ENCODE data around the gene DDX51.
"Not testable (repeated sequence)": the region's sequence is repeated elsewhere in the genome, so short reads cannot be mapped to it uniquely, and the experiment has no call there.

DDX51 gene

DNA sequence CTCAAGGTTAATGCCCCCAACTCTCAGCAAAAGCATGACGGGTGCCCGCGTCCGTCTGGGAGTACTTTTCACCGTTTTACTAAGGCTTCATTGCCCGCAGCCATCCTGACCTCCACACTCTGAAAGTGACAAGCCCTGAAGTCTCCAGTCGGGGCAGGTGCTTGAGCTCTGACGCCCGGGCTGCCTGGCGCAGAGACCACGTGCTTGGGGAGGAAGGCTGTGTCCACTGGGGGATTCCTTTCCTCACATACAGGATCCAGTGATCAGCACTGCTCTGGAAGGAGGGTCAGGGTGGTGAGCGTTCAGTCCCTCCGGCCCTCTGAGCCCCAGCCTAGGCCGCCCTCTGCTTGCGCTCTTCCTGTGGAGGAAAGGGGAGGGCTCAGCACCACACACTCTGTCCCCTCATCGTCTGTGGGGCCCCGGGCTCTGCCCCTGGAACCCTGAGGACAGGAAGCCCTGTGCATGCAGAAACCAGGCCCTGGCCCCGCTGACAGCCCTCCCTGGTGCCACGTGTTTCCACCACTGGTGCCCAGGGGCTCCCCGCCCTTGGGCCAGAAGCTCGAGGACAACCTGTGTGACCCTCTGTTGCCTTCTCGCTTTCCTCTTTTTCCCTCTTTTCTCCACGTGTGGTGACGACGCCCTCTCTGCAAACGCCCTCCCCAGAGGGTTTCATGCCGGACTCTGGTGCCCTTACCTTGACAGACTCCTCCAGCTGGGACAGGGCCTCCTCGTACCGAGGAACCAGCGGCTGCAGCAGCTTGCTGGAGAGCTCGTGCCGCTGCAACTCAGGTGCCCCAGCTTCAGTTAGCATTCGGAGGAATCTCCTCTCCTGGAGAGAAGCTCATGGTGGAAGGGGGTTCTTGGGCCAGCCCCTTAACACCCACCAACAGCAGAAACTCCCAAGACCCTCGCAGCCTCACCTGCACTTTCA lies 4.9 kb downstream of the DDX51 start:
- DNase-seq = no peak

- peak in 1 of 2 experiments; percentile 22 for DNase-seq
Measured at GRCh38 chr12:132137483-132138125, 6.5 kb downstream of the DDX51 start.

DNA sequence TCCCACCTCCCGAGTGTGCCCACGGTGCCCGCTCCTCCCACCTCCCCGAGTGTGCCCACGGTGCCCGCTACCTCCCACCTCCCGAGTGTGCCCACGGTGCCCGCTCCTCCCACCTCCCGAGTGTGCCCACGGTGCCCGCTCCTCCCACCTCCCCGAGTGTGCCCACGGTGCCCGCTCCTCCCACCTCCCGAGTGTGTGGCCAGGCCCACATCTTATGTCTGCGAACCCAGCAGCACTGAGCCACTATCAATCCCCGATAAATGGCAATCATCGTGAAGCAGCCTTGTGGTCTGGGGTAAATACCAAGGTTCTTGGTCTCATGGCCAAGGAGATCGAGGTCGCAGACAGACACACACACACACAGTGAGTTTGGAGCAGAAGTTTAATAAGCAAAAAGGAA lies 7.9 kb downstream of the DDX51 start:
- not testable (repeated sequence) for DNase-seq

GRCh38 chr12:132134653-132135183 lies 9.4 kb downstream of the DDX51 start:
- not testable (repeated sequence) for DNase-seq

- peak in 1 of 2 experiments; percentile 59 for DNase-seq
Measured at GRCh38 chr12:132133952-132134652, 10.0 kb downstream of the DDX51 start.

DNA sequence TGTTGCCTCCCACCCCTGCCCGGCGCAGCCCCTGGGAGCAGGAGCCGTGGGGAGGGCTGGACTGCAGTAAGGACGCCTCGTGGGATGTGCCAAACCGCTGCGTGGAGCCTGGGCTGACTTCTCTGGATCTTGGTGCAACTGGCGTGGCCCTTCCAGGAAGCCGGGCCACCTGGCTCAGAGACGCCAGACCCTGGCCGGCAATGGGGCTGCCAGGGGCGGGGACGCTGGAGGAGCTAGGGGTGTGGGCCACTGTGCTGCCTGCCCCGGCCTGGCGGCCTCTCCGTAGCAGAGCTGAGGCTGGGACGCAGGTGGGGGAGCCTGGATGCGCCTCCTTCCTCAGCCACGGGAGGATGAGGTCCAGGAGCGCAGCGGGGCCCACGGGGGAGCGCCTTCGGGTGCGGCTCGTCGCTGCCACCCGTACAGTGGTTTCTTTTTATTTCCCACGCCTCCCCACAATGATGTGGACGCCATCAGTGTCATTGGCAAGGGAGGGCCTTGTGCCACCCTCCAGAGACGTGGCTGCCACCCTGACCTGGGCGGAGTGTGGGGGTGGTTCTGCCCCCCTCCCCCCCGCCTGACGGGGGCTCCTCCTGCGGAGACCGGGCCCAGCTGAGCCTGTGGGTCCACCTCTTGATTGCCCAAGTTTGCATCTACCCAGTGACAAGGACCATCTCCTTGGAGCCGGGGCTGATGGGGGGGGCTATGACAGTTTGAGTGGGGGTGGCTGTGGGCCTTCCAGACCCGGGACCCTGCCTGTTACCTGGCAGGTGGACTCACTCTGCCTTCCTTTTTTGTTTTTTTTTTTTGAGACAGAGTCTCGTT lies 11.3 kb downstream of the DDX51 start:
- no peak for DNase-seq

DNA sequence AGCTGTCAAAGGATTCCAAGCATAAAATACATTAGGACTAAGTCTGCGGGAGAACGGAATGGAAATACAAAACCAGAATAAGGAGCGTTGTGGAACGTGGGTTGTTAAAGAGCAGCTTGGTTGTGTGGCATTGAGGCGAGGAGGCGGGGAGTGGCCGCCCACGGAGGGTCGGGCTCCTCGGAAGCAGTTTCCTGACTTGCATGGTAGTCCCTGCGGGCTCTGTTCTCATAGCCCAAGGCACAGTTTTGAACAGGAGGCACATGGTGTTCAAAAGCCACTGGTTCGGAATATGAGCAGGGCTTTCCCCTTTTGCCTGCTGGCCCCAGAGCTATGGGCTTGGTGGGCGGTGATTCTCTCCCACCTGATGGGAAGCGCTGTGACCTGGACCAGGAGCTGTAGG lies 12.2 kb downstream of the DDX51 start:
- no peak for DNase-seq

- no peak for DNase-seq
Measured at GRCh38 chr12:132131229-132131628, 12.9 kb downstream of the DDX51 start.

DNA sequence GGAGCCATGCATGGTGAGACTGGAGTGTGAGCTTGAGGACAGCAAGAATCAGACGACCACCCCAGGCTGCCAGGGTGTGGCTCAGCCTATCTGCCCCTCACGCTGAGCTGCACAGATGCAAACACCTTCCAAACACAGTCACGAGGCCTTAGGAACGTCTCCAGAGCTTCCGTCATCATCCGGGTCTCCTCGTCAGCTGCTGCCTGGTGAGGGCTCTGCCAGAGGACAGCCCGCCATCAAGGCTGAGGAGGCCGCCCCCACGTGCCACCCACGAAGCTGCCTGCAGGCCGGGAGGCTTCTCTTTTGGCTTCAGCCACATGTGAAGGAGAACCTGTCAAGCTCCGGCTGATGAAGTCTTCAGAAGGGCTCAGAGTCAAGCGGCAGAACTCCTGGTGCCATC lies 13.4 kb downstream of the DDX51 start:
- no peak for DNase-seq

DNA sequence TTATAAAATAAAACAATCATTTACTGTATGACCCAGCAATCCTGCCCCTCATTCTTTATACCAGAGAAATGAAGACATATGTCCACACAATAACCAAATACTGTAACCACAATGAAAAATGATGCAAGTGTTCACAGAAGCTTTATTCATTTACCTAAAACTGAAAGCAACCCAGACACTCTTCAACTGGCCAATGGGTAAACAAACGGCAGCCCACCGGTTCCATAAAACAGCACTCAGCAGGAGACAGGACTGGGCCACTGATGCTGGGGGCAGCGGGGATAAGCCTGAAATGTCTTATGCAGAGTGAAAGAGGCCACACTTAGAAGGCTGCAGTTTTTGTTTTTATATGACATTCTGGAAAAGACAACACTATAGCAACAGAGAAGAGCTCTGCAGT lies 15.1 kb downstream of the DDX51 start:
- DNase-seq = peak; percentile 67 to 81

GRCh38 chr12:132127041-132127440 lies 17.1 kb downstream of the DDX51 start:
- DNase-seq = no peak

DNA sequence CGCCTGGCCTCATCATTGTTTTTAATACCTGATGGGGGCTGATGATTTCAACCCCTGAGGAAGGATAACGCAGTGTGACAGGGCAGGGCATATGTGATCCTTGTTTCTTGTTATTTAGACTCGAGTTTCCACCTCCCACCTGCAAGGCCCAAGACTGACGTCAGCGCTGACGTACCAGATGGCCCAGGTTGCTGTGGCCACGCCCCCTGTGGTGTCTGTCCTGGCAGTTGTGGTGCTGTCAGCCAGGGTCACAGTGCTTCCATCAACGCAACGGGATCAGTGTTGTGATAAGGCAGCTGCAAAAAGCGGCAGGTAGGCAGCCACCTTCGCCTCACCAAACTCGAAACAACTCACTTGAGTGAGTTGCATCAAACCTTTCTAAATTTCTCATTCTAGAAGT lies 18.4 kb downstream of the DDX51 start:
- DNase-seq = no peak

DNA sequence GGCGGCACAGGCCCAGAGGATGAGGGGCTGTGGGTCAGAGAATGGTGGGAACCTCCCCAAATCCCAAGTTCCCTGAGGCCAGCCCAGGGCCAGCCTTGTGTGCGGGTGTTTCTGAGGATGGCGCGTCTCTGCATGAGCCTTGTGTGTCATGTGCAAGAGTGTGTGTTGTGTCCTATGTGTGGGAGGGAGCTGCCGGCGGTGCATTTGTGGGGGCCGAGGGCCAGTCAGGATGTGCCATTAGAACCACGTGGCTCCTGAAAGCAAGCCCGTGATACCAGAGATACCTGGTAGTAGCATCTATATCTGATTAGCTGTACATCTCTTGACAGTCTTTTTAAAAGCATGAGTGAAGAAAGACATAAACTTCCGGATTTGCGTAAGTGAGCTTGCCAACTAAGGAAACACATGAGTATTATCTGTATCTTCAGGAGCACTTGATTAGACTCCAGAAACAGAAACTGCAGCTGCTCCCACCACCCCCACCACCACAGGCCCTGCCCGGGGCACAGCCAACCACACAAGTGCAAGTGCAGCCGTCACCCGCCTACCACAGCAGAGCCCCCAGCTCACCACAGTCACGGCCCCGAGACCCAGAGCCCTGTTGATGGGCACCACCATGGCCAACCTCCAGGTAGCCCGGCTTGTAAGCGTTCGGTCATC lies 19.2 kb downstream of the DDX51 start:
- DNase-seq = no peak

DNA sequence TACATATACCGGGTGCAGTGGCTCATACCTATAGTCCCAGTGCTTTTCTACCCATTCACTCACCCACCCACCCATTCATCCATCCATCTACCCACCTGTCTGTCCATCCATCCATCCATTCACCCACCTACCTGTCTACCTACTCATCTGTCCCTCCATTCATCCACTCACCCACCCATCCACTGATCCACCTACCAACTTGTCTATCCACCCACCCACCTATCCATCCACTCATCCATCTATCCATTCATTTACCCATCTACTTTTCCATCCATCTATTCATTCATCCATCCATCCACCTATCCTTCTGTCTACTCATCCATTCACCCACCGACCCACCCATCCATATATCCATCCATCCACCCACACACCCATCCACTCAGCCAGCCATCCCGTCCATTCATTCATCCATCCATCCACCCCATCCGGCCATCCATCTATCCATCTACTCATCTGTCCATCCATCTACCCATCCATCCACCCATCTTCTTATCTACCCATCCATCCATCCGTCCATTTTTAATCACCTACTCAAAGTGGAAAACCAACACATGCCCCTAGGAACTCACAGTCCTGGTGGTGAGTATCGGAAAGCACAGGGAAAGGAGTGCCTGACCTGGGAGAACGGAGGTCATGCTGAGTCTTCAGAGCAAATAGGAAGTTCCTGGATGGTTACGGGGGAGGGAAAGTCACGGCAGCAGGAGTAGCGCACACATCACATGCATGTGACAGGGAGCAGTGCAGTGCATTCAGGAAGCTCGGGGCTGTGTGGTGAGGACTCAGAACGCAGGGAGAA lies 20.0 kb downstream of the DDX51 start:
- no peak for DNase-seq

DNA sequence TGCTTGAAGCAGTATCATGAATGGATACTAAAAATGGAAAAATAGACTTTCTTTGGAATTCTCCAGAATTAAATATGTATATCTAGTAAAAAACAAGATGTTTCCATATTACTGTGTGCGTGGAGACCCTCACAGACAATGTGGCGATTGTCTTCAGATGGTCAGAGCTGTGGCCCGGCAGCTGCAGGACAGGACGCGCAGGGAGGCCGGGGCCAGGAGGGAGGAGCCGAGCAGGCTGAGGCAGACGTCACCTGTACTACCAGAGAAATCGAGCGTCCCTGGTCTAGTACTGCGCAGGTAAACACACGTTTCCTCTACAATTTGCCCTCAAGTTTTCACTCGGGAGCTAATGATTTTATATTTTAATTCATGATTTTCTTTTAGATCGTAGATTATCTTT lies 22.8 kb downstream of the DDX51 start:
- peak; percentile 87 to 89 for DNase-seq

DNA sequence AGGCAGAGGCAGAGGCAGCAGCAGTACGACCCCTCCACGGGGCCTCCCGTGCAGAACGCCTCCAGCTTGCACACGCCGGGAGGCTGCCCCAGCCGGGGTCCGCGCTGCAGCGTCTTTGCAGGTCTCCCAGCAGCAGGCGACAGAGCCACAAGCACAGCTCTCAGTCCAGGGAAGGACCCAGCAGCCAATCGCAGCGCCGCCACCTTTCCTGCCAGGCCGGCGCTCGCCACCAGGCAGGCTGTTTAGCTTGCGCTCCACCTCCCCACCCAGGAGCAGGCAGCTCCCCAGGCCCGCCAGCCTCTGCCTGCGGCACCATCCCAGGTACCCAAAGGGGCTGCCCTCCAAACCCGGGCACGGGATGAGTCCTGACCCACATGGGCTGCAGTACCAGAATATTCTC lies 25.2 kb downstream of the DDX51 start:
- no peak for DNase-seq

DNA sequence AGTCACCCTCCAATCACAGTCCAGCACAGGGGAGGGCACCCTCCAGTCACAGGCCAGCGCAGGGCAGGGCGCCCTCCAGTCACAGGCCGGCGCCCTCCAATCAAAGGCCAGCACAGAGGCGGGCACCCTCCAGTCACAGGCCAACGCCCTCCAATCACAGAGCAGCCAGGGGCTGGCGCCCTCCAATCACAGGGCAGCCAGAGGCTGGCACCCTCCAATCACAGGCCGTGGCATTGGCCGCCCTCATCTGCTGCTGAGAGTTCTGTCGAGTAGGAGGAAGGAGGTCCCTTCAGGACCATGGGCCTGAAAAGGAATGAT lies 26.6 kb downstream of the DDX51 start:
- DNase-seq = no peak

- no peak for DNase-seq
Measured at GRCh38 chr12:132116709-132117557, 27.2 kb downstream of the DDX51 start.

DNA sequence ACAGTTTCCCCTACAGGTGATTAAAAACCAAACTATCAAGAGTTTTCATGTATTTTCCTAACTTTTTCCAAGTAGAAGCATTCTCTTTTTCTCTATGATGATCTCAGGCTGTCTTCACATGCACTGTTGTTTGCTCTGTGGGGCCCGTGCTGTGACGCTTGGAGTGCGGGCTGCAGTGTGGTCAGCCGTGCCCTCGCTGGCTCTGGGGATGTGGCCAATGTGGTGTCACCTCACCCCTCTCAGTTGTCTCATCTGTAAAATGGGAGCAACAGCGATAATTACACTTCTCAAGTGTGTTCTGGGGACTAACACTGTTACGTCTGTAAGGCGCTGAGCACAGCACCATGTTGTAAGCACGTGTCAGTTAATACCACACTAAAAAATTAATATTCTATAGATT lies 28.6 kb downstream of the DDX51 start:
- no peak for DNase-seq

GRCh38 chr12:132114667-132115066 lies 29.5 kb downstream of the DDX51 start:
- DNase-seq = no peak

Measured in NCI-H526 (cell line).